ENCODE results near the gene OPN3. TPM values are rescaled to one million over a fixed set of nuclear protein-coding genes. Genes with fewer than 3 reads are reported as not detected.

The OPN3 gene
- total and polyA plus RNA-seq, 4 donors: 11.3 to 19.1 (median 15.5) TPM

DNA sequence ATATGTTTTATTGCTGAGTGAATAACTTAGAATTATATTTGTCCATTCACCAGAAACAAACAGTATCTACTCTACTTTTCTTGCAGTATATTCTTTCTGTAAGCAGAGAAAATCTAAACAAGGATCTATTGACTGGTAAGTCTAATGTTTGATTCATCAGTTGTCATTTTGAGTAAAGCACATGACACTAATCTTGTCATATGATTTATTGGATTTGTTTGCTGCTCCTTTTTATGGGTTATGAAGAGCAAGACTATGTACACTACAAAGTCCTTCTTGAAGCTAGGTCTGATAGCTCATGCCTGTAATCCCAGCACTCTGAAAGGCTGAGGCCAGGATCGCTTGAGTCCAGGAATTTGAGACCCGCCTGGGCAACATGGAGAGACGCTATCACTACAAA is 84.6 kb downstream of the OPN3 start:
- Histone ChIP-seq H3K4me3 (ENCODE audit: low read depth in 1 of 3, low read length in 3 of 3) (no peak overlapping the region), H3K27me3 (ENCODE audit: control insufficient read depth in 4 of 4, insufficient read depth in 4 of 4, low read length in 3 of 4) (no peaks in the 10 kb centered on the region), H3K36me3 (ENCODE audit: control insufficient read depth in 4 of 4, insufficient read depth in 3 of 4, low read depth in 1 of 4, low read length in 3 of 4) (peaks cover 0 to 16% (median 16%) of the 10 kb centered on the region in 4 donors), H3K27ac (ENCODE audit: low read depth in 1 of 2, low read length in 2 of 2) (peak overlapping the region in 1 of 2 donors; percentile 37), H3K9ac (ENCODE audit: low read depth in 1 of 2, low read length in 2 of 2) (no peak overlapping the region), H3K4me1 (ENCODE audit: control insufficient read depth in 4 of 4, insufficient read depth in 4 of 4, low read length in 3 of 4) (peaks cover 2 to 34% (median 30%) of the 10 kb centered on the region in 4 donors), H3K9me3 (ENCODE audit: control insufficient read depth in 4 of 4, low read length in 3 of 4) (no peaks in the 10 kb centered on the region)
- 94% methylated on average over 3 of the region's 3 CpGs for WGBS
- no peak for DNase-seq (ENCODE audit: low spot score)
- TF ChIP-seq HNF4A (conservative IDR thresholded peaks at IDR 0.05): peak in 1 of 2 donors; percentile 4
- TF ChIP-seq, protein P1, sequence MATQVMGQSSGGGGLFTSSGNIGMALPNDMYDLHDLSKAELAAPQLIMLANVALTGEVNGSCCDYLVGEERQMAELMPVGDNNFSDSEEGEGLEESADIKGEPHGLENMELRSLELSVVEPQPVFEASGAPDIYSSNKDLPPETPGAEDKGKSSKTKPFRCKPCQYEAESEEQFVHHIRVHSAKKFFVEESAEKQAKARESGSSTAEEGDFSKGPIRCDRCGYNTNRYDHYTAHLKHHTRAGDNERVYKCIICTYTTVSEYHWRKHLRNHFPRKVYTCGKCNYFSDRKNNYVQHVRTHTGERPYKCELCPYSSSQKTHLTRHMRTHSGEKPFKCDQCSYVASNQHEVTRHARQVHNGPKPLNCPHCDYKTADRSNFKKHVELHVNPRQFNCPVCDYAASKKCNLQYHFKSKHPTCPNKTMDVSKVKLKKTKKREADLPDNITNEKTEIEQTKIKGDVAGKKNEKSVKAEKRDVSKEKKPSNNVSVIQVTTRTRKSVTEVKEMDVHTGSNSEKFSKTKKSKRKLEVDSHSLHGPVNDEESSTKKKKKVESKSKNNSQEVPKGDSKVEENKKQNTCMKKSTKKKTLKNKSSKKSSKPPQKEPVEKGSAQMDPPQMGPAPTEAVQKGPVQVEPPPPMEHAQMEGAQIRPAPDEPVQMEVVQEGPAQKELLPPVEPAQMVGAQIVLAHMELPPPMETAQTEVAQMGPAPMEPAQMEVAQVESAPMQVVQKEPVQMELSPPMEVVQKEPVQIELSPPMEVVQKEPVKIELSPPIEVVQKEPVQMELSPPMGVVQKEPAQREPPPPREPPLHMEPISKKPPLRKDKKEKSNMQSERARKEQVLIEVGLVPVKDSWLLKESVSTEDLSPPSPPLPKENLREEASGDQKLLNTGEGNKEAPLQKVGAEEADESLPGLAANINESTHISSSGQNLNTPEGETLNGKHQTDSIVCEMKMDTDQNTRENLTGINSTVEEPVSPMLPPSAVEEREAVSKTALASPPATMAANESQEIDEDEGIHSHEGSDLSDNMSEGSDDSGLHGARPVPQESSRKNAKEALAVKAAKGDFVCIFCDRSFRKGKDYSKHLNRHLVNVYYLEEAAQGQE (IDR thresholded peaks at IDR 0.05): no peak
- TF ChIP-seq, protein P2, sequence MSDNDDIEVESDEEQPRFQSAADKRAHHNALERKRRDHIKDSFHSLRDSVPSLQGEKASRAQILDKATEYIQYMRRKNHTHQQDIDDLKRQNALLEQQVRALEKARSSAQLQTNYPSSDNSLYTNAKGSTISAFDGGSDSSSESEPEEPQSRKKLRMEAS (IDR thresholded peaks at IDR 0.05): no peak

DNA sequence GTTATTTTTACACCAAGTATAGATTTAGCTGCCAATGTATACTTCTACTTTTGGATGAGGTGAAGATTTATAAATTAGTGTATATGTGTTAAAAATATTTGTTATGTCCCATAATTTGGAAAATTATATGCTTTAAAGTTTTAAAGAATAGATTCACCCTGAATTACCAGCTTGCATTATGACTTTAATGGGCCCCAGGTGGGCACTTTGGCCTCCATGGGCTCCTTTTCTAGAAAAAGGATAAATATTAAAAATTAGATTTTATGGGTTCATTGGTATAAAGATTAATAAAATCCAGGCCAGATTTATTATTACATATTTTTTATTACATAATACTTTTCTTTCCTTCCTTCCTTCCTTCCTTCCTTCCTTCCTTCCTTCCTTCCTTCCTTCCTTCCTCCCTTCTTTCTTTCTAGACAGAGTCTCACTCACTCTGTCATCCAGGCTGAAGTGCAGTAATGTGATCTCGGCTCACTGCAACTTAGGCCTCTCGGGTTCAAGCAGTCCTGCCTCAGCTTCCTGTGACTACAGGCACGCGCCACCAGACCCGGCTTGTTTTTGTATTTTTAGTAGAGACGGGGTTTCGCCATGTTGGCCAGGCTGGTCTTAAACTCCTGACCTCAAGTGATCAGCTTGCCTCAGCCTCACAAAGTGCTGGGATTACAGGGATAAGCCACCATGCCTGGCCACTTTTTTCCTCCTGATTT is 86.1 kb downstream of the OPN3 start:
- DNase-seq (ENCODE audit: low spot score): no peak
- Histone ChIP-seq H3K27ac (ENCODE audit: low read depth in 1 of 2, low read length in 2 of 2) (no peak overlapping the region), H3K9me3 (ENCODE audit: control insufficient read depth in 4 of 4, low read length in 3 of 4) (no peaks in the 10 kb centered on the region), H3K27me3 (ENCODE audit: control insufficient read depth in 4 of 4, insufficient read depth in 4 of 4, low read length in 3 of 4) (no peaks in the 10 kb centered on the region), H3K4me3 (ENCODE audit: low read depth in 1 of 3, low read length in 3 of 3) (no peak overlapping the region), H3K4me1 (ENCODE audit: control insufficient read depth in 4 of 4, insufficient read depth in 4 of 4, low read length in 3 of 4) (peaks cover 2 to 21% (median 17%) of the 10 kb centered on the region in 4 donors), H3K36me3 (ENCODE audit: control insufficient read depth in 4 of 4, insufficient read depth in 3 of 4, low read depth in 1 of 4, low read length in 3 of 4) (peaks cover 0 to 23% (median 20%) of the 10 kb centered on the region in 4 donors), H3K9ac (ENCODE audit: low read depth in 1 of 2, low read length in 2 of 2) (no peak overlapping the region)
- TF ChIP-seq, protein P3, sequence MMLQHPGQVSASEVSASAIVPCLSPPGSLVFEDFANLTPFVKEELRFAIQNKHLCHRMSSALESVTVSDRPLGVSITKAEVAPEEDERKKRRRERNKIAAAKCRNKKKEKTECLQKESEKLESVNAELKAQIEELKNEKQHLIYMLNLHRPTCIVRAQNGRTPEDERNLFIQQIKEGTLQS (IDR thresholded peaks at IDR 0.05): no peak
- TF ChIP-seq HNF4A (conservative IDR thresholded peaks at IDR 0.05) (no peak), SP1 (IDR thresholded peaks at IDR 0.05) (no peak), YY1 (IDR thresholded peaks at IDR 0.05) (no peak), EGR1 (IDR thresholded peaks at IDR 0.05; ENCODE audit: low read depth in 2 of 2) (no peak), RXRA (IDR thresholded peaks at IDR 0.05) (no peak), HNF4G (IDR thresholded peaks at IDR 0.05) (no peak), TAF1 (conservative IDR thresholded peaks at IDR 0.05) (no peak), NR2F2 (IDR thresholded peaks at IDR 0.05) (no peak), JUND (IDR thresholded peaks at IDR 0.05) (no peak), GABPA (IDR thresholded peaks at IDR 0.05 in 1 of 2, conservative IDR thresholded peaks at IDR 0.05 in 1 of 2) (no peak), FOXA2 (IDR thresholded peaks at IDR 0.05) (no peak), RAD21 (IDR thresholded peaks at IDR 0.05) (no peak), FOXA1 (IDR thresholded peaks at IDR 0.05) (no peak)
- TF ChIP-seq, protein P1 (IDR thresholded peaks at IDR 0.05): no peak
- TF ChIP-seq, protein P4, sequence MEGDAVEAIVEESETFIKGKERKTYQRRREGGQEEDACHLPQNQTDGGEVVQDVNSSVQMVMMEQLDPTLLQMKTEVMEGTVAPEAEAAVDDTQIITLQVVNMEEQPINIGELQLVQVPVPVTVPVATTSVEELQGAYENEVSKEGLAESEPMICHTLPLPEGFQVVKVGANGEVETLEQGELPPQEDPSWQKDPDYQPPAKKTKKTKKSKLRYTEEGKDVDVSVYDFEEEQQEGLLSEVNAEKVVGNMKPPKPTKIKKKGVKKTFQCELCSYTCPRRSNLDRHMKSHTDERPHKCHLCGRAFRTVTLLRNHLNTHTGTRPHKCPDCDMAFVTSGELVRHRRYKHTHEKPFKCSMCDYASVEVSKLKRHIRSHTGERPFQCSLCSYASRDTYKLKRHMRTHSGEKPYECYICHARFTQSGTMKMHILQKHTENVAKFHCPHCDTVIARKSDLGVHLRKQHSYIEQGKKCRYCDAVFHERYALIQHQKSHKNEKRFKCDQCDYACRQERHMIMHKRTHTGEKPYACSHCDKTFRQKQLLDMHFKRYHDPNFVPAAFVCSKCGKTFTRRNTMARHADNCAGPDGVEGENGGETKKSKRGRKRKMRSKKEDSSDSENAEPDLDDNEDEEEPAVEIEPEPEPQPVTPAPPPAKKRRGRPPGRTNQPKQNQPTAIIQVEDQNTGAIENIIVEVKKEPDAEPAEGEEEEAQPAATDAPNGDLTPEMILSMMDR (IDR thresholded peaks at IDR 0.05; ENCODE audit: low read depth, low read length, missing input control): no peak
- TF ChIP-seq, protein P5, sequence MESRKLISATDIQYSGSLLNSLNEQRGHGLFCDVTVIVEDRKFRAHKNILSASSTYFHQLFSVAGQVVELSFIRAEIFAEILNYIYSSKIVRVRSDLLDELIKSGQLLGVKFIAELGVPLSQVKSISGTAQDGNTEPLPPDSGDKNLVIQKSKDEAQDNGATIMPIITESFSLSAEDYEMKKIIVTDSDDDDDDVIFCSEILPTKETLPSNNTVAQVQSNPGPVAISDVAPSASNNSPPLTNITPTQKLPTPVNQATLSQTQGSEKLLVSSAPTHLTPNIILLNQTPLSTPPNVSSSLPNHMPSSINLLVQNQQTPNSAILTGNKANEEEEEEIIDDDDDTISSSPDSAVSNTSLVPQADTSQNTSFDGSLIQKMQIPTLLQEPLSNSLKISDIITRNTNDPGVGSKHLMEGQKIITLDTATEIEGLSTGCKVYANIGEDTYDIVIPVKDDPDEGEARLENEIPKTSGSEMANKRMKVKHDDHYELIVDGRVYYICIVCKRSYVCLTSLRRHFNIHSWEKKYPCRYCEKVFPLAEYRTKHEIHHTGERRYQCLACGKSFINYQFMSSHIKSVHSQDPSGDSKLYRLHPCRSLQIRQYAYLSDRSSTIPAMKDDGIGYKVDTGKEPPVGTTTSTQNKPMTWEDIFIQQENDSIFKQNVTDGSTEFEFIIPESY (IDR thresholded peaks at IDR 0.05): no peak
- TF ChIP-seq, protein P2 (IDR thresholded peaks at IDR 0.05): no peak
- WGBS: 90% methylated on average over 7 of the region's 7 CpGs
